ENCODE measurements around the gene AQR.
"Not testable (repeated sequence)": the region's sequence is repeated elsewhere in the genome, so short reads cannot be mapped to it uniquely, and the experiment has no call there.

Gene AQR

GRCh38 chr15:34812369-34812768, 157.2 kb downstream of the AQR start:
- FAIRE-seq: no peak

GRCh38 chr15:34810443-34811129, 159.0 kb downstream of the AQR start:
- no peak for FAIRE-seq

- no peak for FAIRE-seq
Observed at GRCh38 chr15:34809186-34809585, 160.4 kb downstream of the AQR start.

GRCh38 chr15:34808016-34808415, 161.5 kb downstream of the AQR start:
- no peak for FAIRE-seq

GRCh38 chr15:34807241-34807640, 162.3 kb downstream of the AQR start:
- FAIRE-seq: not testable (repeated sequence)

GRCh38 chr15:34804776-34805175, 164.8 kb downstream of the AQR start:
- no peak for FAIRE-seq

- no peak for FAIRE-seq
Observed at GRCh38 chr15:34804113-34804512, 165.4 kb downstream of the AQR start.

- FAIRE-seq: no peak
Observed at GRCh38 chr15:34802803-34803750, 166.5 kb downstream of the AQR start.

- FAIRE-seq: no peak
Observed at GRCh38 chr15:34802371-34802770, 167.2 kb downstream of the AQR start.
